ENCODE results near the gene SLC29A1.

- TF ChIP-seq, protein P1, sequence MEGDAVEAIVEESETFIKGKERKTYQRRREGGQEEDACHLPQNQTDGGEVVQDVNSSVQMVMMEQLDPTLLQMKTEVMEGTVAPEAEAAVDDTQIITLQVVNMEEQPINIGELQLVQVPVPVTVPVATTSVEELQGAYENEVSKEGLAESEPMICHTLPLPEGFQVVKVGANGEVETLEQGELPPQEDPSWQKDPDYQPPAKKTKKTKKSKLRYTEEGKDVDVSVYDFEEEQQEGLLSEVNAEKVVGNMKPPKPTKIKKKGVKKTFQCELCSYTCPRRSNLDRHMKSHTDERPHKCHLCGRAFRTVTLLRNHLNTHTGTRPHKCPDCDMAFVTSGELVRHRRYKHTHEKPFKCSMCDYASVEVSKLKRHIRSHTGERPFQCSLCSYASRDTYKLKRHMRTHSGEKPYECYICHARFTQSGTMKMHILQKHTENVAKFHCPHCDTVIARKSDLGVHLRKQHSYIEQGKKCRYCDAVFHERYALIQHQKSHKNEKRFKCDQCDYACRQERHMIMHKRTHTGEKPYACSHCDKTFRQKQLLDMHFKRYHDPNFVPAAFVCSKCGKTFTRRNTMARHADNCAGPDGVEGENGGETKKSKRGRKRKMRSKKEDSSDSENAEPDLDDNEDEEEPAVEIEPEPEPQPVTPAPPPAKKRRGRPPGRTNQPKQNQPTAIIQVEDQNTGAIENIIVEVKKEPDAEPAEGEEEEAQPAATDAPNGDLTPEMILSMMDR (IDR thresholded peaks at IDR 0.05; ENCODE audit: low read depth, low read length) = no peak
- no peak for TF ChIP-seq EZH2phosphoT487 (IDR thresholded peaks at IDR 0.05; ENCODE audit: low read depth)
Measured at GRCh38 chr6:44245391-44245911, 22.1 kb downstream of the SLC29A1 start.
